ENCODE results near the gene FOXJ3.

Gene FOXJ3

DNA sequence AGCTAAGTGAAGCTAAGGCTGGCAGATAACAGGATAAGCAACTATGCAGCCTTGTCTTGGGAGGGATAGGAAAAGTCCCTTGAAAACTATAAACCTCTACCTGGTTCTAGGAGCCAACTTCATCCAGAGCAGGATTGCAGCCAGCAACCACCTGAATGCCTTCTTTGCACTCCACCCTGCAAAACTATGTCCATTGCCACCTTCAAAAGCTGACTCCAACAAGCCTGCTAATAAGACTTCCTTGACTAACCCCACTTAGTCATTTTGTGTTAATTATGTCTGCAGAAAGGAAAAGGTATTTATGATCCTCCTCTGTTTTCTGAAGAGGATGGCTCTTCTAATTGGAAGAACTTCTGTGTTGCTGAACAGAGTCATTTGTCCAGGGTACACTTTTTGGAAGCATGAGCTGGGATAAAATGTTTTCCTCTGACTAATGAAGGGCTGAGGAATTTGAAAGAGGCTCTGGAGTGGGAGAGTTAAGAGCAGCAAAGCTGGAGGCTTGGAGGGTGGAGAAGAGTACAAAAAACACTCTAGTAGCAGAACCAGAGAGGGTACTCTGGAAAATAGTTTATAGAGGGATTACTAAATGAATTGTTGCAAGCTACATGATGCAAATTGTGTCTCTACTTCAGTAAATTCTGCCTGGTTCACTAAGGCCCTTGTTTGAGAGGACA lies 36.0 kb upstream of the FOXJ3 start:
- Mint-ChIP-seq H3K4me3 (no peak overlapping the region), H3K9me3 (no peaks in the 10 kb centered on the region), H3K27ac (no peak overlapping the region), H3K36me3 (ENCODE audit: low read depth) (no peaks in the 10 kb centered on the region), H3K27me3 (ENCODE audit: low read depth, poor library complexity) (peaks cover 8% of the 10 kb centered on the region), H3K4me1 (peaks cover 9% of the 10 kb centered on the region)
- TF ChIP-seq, protein P1, sequence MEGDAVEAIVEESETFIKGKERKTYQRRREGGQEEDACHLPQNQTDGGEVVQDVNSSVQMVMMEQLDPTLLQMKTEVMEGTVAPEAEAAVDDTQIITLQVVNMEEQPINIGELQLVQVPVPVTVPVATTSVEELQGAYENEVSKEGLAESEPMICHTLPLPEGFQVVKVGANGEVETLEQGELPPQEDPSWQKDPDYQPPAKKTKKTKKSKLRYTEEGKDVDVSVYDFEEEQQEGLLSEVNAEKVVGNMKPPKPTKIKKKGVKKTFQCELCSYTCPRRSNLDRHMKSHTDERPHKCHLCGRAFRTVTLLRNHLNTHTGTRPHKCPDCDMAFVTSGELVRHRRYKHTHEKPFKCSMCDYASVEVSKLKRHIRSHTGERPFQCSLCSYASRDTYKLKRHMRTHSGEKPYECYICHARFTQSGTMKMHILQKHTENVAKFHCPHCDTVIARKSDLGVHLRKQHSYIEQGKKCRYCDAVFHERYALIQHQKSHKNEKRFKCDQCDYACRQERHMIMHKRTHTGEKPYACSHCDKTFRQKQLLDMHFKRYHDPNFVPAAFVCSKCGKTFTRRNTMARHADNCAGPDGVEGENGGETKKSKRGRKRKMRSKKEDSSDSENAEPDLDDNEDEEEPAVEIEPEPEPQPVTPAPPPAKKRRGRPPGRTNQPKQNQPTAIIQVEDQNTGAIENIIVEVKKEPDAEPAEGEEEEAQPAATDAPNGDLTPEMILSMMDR (IDR thresholded peaks at IDR 0.05): no peak
- DNase-seq: no peak

DNA sequence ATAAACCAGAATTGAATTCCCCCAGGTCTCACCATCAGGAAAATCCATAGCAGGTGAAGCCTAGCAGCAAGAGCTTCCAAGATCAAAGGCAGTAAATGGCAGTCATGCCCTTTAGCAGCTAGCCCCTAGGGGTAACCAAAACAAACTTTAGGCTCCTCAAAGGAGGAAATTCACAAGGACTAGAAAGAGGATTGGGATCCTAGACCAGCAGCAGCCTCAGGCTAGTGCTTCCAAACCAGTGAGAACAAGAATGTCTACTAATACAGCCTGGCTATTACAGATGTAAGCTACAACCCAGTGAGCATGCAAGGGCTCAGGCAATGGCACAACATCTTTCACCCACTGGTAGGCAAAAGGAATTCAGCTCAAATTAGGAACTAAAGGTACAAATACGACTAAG lies 34.4 kb upstream of the FOXJ3 start:
- H3K27ac Mint-ChIP-seq: no peak overlapping the region
- TF ChIP-seq, protein P1 (IDR thresholded peaks at IDR 0.05): no peak
- no peak overlapping the region for H3K4me3 Mint-ChIP-seq
- no peak for DNase-seq
- peaks cover 9% of the 10 kb centered on the region for H3K4me1 Mint-ChIP-seq
- no peaks in the 10 kb centered on the region for H3K9me3 Mint-ChIP-seq
- no peaks in the 10 kb centered on the region for H3K36me3 Mint-ChIP-seq (ENCODE audit: low read depth)
- H3K27me3 Mint-ChIP-seq (ENCODE audit: low read depth, poor library complexity): peaks cover 2% of the 10 kb centered on the region

DNA sequence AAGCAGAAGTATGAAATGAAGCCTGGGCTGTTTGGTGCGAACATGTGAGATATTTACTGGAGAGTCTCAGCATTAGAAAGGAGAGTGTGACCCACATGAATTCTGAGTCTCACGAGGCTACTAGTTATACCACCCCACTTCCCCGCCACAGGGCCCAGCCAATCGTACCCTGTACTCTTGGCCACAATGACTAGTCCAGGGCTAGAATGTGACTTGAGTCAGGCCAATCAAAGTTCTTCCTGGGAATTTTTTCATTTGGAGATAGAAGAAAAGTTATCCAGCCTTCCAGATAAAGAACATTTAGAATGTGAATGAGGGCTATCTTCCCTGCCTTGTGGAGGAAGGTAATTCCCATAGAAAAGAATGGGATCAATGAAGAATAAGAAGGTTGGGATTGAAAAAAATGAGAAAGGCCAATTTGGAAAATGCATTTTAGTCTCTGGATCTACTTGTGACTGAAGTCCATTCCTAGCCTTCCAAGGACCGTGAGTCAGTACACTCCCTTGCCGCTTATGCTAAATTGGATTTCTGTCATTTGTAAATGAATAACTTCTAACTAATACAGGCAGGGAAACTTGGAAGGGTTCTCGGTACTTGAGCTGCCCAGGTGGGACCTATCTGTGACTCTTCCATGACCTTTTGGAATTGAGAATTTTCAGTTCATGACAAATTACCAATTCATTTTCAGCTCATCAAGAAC lies 33.2 kb upstream of the FOXJ3 start:
- Mint-ChIP-seq H3K36me3 (ENCODE audit: low read depth) (no peaks in the 10 kb centered on the region), H3K4me1 (peaks cover 9% of the 10 kb centered on the region), H3K4me3 (no peak overlapping the region), H3K27me3 (ENCODE audit: low read depth, poor library complexity) (peaks cover 12% of the 10 kb centered on the region), H3K27ac (no peak overlapping the region), H3K9me3 (no peaks in the 10 kb centered on the region)
- no peak for DNase-seq
- TF ChIP-seq, protein P1 (IDR thresholded peaks at IDR 0.05): no peak

DNA sequence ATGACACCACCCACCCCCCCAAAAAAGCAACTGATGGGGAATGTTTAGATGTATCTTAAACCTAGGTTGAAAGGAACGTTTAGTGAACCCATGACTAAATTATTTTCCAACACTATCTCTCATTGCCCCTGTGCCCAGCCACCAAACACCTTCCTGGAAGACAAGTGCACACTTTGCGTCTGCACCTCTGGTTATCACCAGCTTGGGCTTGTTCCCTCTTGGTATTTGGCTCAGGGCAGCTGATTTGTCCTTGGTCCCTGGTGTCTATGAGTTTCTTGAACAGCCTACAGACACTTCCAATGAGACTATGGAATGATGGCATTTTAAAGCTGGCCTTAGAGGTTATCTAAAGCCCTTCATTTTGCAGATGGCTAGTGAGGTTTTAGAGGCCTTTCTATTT lies 30.1 kb upstream of the FOXJ3 start:
- no peaks in the 10 kb centered on the region for H3K9me3 Mint-ChIP-seq
- DNase-seq: no peak
- H3K4me1 Mint-ChIP-seq: peaks cover 9% of the 10 kb centered on the region
- H3K27me3 Mint-ChIP-seq (ENCODE audit: low read depth, poor library complexity): peaks cover 12% of the 10 kb centered on the region
- TF ChIP-seq, protein P1 (IDR thresholded peaks at IDR 0.05): no peak
- no peak overlapping the region for H3K4me3 Mint-ChIP-seq
- no peaks in the 10 kb centered on the region for H3K36me3 Mint-ChIP-seq (ENCODE audit: low read depth)
- H3K27ac Mint-ChIP-seq: no peak overlapping the region

DNA sequence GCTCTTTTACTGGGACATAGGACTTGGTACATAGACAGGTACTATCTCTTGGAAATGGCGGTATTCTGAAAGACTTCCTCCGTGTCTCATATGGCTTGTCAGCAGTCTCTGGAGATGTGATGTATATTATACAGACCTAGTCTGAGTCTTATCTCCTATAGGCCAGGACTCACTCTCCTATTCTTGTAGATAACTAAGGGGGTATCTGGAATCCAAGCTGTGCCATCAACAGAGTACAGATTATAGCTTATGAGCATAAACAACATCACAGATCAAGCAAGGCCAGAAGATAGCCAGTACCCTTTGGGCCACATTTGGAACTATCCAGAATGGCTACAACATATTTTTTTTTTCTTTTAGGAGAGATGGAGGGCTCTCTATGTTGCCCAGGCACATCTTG lies 29.5 kb upstream of the FOXJ3 start:
- H3K4me3 Mint-ChIP-seq: no peak overlapping the region
- H3K36me3 Mint-ChIP-seq (ENCODE audit: low read depth): no peaks in the 10 kb centered on the region
- no peaks in the 10 kb centered on the region for H3K9me3 Mint-ChIP-seq
- H3K4me1 Mint-ChIP-seq: peaks cover 4% of the 10 kb centered on the region
- H3K27me3 Mint-ChIP-seq (ENCODE audit: low read depth, poor library complexity): peaks cover 12% of the 10 kb centered on the region
- TF ChIP-seq, protein P1 (IDR thresholded peaks at IDR 0.05): no peak
- H3K27ac Mint-ChIP-seq: no peak overlapping the region
- DNase-seq: no peak

DNA sequence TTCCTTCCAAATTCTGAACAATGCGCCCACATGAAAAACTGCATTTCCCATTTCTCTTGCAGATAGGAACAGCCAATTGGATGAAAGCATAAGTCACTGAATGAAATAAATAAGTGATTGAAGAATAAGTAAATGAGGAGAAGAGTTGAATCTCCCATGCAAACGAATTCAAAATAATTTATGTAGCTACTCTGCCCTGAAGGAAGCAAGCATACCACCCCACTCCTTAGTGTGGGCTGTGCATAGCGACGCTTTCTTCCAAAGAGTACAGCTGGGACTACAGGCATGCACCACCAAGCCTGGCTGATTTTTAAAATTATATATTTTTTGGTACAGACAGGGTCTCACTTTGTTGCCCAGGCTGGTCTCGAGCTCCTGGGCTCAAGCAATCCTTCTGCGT lies 29.1 kb upstream of the FOXJ3 start:
- TF ChIP-seq, protein P1 (IDR thresholded peaks at IDR 0.05): no peak
- H3K9me3 Mint-ChIP-seq: no peaks in the 10 kb centered on the region
- H3K27ac Mint-ChIP-seq: no peak overlapping the region
- H3K27me3 Mint-ChIP-seq (ENCODE audit: low read depth, poor library complexity): peaks cover 12% of the 10 kb centered on the region
- H3K36me3 Mint-ChIP-seq (ENCODE audit: low read depth): no peaks in the 10 kb centered on the region
- no peak overlapping the region for H3K4me3 Mint-ChIP-seq
- no peak for DNase-seq
- H3K4me1 Mint-ChIP-seq: no peaks in the 10 kb centered on the region
